Measurements from ENCODE around the gene SHC2. TPM values are rescaled to one million over a fixed set of nuclear protein-coding genes. Genes with fewer than 3 reads are reported as not detected.

Gene SHC2
- total RNA-seq, 1 donor from 2014 or later, result 35.4 TPM

GRCh38 chr19:378706-379105 is 82.1 kb downstream of the SHC2 start:
- no peak for TF ChIP-seq CTCF (conservative IDR thresholded peaks at IDR 0.05)
- no peaks in the 10 kb centered on the region for H3K4me1 Mint-ChIP-seq (ENCODE audit: unreplicated experiment)

GRCh38 chr19:377801-378581 is 82.8 kb downstream of the SHC2 start:
- peaks cover 8% of the 10 kb centered on the region for H3K27me3 Mint-ChIP-seq
- no peak for DNase-seq (ENCODE audit: extremely low spot score, unreplicated experiment)
- no peaks in the 10 kb centered on the region for H3K36me3 Mint-ChIP-seq
- no peaks in the 10 kb centered on the region for H3K4me1 Mint-ChIP-seq (ENCODE audit: unreplicated experiment)
- H3K9me3 Mint-ChIP-seq, result no peaks in the 10 kb centered on the region
- no peak overlapping the region for H3K4me3 Mint-ChIP-seq
- no peak overlapping the region for H3K27ac Mint-ChIP-seq
- no peak for TF ChIP-seq CTCF (conservative IDR thresholded peaks at IDR 0.05)

More at GRCh38 chr19:378706-379105, 82.1 kb downstream of the SHC2 start:
- DNase-seq (ENCODE audit: extremely low spot score, unreplicated experiment), result no peak
- Mint-ChIP-seq H3K27ac (no peak overlapping the region), H3K9me3 (no peaks in the 10 kb centered on the region), H3K36me3 (no peaks in the 10 kb centered on the region), H3K27me3 (peaks cover 13% of the 10 kb centered on the region), H3K4me3 (no peak overlapping the region)

- Mint-ChIP-seq H3K4me1 (ENCODE audit: unreplicated experiment) (peaks cover 7% of the 10 kb centered on the region), H3K36me3 (no peaks in the 10 kb centered on the region), H3K27ac (no peak overlapping the region), H3K4me3 (no peak overlapping the region), H3K27me3 (peaks cover 11% of the 10 kb centered on the region), H3K9me3 (no peaks in the 10 kb centered on the region)
- DNase-seq (ENCODE audit: extremely low spot score, unreplicated experiment), result no peak
- no peak for TF ChIP-seq CTCF (conservative IDR thresholded peaks at IDR 0.05)
Measured at GRCh38 chr19:376111-376470, 84.7 kb downstream of the SHC2 start.

GRCh38 chr19:375395-376110 is 85.3 kb downstream of the SHC2 start:
- DNase-seq (ENCODE audit: extremely low spot score, unreplicated experiment), result peak; percentile 66
- Mint-ChIP-seq H3K9me3 (no peaks in the 10 kb centered on the region), H3K27ac (no peak overlapping the region), H3K27me3 (peaks cover 11% of the 10 kb centered on the region), H3K4me3 (no peak overlapping the region), H3K36me3 (no peaks in the 10 kb centered on the region), H3K4me1 (ENCODE audit: unreplicated experiment) (peaks cover 7% of the 10 kb centered on the region)
- TF ChIP-seq CTCF (conservative IDR thresholded peaks at IDR 0.05), result no peak

- H3K27me3 Mint-ChIP-seq, result peaks cover 11% of the 10 kb centered on the region
- TF ChIP-seq CTCF (conservative IDR thresholded peaks at IDR 0.05), result no peak
- peak; percentile 37 for DNase-seq (ENCODE audit: extremely low spot score, unreplicated experiment)
Measured at GRCh38 chr19:374886-375235, 86.0 kb downstream of the SHC2 start.

More at GRCh38 chr19:374886-375235, 86.0 kb downstream of the SHC2 start:
- H3K36me3 Mint-ChIP-seq, result no peaks in the 10 kb centered on the region
- H3K4me1 Mint-ChIP-seq (ENCODE audit: unreplicated experiment), result peaks cover 7% of the 10 kb centered on the region
- no peak overlapping the region for H3K27ac Mint-ChIP-seq
- no peak overlapping the region for H3K4me3 Mint-ChIP-seq
- no peaks in the 10 kb centered on the region for H3K9me3 Mint-ChIP-seq

All from type B pancreatic cell (in vitro differentiated cells).